ENCODE data around the gene LSS. TPM values are rescaled to one million over a fixed set of nuclear protein-coding genes. Genes with fewer than 3 reads are reported as not detected.

The LSS gene
- total and polyA plus RNA-seq, 10 of the 15 experiments (the other 5 are each of a cell fraction or from before 2014, with no cell fraction given) = 2.9 to 82.4 (median 27.5) TPM

GRCh38 chr21:46145159-46145839, 83.3 kb downstream of the LSS start (continued):
- no peak for TF ChIP-seq WRNIP1 (IDR thresholded peaks at IDR 0.05; ENCODE audit: borderline replicate concordance, low read depth, low read length)
- TF ChIP-seq RCOR1 (conservative IDR thresholded peaks at IDR 0.05; ENCODE audit: low read depth, low read length) = no peak
- no peak for TF ChIP-seq MYC (IDR thresholded peaks at IDR 0.05; ENCODE audit: insufficient read depth, insufficient read length, insufficient replicate concordance, low read length, severe bottlenecking)
- TF ChIP-seq PKNOX1 (IDR thresholded peaks at IDR 0.05) = no peak
- TF ChIP-seq, protein P1, sequence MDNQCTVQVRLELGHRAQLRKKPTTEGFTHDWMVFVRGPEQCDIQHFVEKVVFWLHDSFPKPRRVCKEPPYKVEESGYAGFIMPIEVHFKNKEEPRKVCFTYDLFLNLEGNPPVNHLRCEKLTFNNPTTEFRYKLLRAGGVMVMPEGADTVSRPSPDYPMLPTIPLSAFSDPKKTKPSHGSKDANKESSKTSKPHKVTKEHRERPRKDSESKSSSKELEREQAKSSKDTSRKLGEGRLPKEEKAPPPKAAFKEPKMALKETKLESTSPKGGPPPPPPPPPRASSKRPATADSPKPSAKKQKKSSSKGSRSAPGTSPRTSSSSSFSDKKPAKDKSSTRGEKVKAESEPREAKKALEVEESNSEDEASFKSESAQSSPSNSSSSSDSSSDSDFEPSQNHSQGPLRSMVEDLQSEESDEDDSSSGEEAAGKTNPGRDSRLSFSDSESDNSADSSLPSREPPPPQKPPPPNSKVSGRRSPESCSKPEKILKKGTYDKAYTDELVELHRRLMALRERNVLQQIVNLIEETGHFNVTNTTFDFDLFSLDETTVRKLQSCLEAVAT (IDR thresholded peaks at IDR 0.05) = no peak
- no peak for TF ChIP-seq EGR1 (IDR thresholded peaks at IDR 0.05; ENCODE audit: borderline replicate concordance in 1 of 2, low read depth in 2 of 2, low read length in 2 of 2)
- TF ChIP-seq SUPT20H (IDR thresholded peaks at IDR 0.05; ENCODE audit: borderline replicate concordance, control insufficient read depth, low read depth, low read length) = no peak
- TF ChIP-seq USF2 (IDR thresholded peaks at IDR 0.05; ENCODE audit: borderline replicate concordance, low read depth, low read length) = no peak

Measured in GM12878 (cell line).